NCI-H2227 (cell line): ENCODE measurements around the gene MPV17L2.
A peak's percentile ranks its signal among the peaks of the same experiment; 100 is the strongest.
"Not testable (repeated sequence)": the region's sequence is repeated elsewhere in the genome, so short reads cannot be mapped to it uniquely, and the experiment has no call there.

Source experiments
- DNase-seq: peaks from one replicate; lab custom pipeline; 2025; ENCODE audit not compliant: unreplicated experiment; lab: John Stamatoyannopoulos, UW

The MPV17L2 gene

GRCh38 chr19:18192673-18193387, at the start of gene MPV17L2:
Gene MPV17L2, plus strand, starts transcription at chr19:18193218. Its CDS starts 64 bp downstream, at chr19:18193282.
- DNase-seq = peak; percentile 99

GRCh38 chr19:18143902-18144301, 49.1 kb upstream of the MPV17L2 start:
- DNase-seq = no peak

- no peak for DNase-seq
These were observed 48.7 kb upstream of the MPV17L2 start for GRCh38 chr19:18144361-18144760.

DNA sequence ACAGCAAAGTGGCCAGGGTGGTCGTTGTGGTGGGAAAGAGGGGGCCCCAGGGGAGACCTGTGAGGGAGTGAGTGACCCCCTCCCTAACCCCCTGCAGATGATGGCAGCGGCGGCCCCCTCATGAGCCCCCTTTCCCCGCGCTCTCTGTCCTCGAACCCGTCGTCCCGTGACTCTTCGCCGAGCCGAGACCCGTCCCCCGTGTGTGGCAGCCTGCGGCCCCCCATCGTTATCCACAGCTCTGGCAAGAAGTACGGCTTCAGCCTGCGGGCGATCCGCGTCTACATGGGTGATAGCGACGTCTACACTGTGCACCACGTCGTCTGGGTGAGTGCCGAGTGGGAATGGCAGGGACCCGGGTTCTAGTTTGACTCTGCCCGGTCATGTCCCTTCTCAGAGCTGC, 48.1 kb upstream of the MPV17L2 start:
- DNase-seq = no peak

- DNase-seq = no peak
These were observed 47.5 kb upstream of the MPV17L2 start for GRCh38 chr19:18145391-18145999.

- DNase-seq = no peak
These were observed 45.6 kb upstream of the MPV17L2 start for GRCh38 chr19:18147396-18147795.

- no peak for DNase-seq
These were observed 43.4 kb upstream of the MPV17L2 start for GRCh38 chr19:18149596-18149975.

DNA sequence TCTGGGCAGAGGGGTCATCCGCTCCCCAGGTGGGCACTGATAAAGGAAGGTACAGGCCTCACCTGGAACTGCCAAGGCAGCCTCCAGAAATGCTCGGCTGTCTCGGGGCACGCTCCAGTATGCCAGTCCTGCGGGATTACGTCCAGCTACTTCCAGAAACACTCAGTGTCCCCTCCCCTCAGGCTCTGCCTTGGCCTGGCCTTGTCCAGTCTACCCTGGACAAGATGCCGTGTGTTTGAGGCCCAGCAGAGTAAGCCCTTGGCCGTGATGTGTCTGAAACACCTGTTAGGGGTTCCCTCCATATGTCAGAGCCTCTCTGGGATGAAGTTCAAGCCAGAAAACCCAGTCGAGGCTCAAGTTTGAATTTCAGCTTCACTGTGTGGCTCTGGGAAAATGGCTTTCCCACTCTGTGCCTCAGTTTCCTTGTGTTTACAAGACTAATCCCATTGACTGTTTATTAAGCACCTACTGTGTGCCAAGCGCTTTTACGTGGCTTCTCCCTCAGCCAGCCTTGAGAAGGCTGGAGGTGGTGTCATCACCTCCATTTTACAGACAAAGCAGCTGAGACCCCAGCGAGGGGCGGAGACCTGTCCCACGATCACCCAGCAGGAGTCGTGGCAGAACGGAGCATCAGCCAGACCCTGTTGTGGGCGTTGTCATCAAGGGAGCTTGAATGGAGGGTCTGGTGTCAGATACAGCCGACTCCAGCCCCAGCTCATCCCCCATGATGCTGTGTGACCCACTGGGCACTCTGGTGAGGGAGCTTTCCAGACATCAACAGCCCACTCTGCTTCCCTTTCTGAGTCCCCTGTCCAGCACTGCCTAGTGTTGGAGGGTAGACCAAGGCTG, 42.0 kb upstream of the MPV17L2 start:
- peak; percentile 28 for DNase-seq

GRCh38 chr19:18152442-18152816, 40.6 kb upstream of the MPV17L2 start:
- DNase-seq = peak; percentile 97

DNA sequence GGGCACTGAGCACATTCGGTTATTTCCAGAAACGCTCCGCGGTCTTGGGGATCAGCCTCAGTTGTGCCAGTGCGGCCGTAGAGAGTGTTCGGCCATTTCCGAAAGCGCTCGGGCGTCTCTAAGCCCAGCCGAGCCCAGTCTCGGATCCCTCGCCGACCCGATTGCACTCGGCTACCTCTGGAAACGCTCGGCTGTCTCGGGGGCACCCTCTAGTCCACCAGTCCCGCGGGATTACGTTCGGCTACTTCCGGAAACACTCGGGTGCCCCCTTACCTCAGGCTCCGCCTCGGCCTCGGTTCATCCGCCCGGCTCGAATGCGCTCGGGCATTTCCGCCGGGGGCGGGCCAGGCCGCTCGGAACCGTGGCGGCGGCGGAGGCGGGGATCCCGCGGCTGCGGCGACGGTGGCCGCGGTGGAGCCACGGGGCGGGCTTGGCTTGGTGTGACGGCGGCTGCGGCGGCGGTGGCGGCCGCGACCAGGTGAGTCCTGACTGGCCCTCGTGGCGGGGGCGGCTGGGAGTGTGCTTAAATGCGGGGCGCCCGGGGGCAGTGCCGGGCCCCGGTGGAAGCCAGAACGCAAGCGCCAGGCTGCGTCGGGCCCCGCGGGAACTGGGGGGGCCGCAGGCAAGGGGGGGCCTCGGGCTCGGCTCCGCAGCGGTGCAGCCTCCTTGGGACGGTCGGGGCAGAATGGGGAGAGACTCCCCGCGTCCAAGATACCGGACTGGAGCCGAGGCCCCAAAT, 40.0 kb upstream of the MPV17L2 start, which contains the start of gene PIK3R2:
Gene PIK3R2 (plus strand): TSS at position 347 of the 739 bp plus-strand sequence. CDS start 2,717 bp downstream, outside the sequence.
- peak; percentile 99 for DNase-seq

- DNase-seq = peak; percentile 42
These were observed 39.4 kb upstream of the MPV17L2 start for GRCh38 chr19:18153556-18154134.

DNA sequence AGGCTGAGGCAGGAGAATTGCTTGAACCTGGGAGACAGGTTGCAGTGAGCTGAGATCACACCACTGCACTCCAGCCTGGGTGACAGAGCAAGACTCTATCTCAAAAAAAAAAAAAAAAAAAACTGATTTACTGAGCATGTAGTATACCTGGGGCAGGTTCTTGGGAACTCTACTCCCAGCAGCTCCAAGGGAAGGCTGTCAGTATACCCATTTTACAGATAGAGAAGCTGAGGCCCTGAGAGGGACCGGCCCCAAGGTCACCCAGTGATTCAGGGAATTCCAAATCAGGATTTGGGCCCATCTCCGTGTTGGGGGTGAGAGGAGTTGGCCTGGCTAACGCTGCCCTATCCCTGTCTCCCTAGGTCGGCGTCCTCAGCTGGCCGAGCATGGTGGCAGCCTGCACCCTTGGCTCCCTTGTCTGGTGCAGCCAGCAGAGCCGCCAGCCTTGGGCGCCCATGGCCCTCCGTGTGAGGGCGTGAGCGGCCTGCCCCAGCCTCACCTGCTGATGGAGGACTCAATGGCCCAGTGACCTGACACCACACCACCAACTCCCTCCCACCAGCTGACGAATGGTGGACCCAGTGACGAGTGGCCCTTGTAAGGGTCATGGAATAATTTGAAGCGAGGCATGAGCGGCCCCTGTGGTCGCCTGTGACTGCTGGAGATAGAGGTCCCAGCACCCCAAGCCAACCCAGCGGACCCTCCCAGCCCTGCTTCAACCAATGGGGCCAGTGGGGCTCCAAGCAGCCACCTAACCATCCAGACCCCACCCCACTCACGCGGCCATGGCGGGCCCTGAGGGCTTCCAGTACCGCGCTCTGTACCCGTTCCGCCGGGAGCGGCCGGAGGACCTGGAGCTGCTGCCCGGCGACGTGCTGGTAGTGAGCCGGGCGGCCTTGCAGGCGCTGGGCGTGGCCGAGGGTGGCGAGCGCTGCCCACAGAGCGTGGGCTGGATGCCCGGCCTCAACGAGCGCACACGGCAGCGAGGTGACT, 37.6 kb upstream of the MPV17L2 start:
- DNase-seq = no peak

DNA sequence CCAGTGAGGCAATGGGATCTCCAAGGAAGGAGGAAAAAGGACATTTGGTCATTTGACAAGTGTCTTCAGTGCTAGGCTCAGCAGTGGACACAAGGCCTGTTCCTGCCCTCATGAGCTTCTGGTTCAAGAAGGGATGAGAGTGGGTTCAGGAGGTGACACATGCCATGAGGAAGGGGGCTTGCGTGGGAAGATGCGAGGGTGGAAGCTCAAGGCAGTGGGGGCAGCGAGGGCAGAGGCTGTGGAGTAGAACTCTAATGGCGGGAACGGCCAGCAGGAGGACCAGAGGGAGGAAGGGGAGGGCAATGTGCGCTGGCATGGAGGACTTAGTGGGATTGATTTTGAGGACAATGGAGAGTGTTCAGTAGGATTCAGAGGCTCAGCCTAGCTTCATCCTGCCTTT, 36.8 kb upstream of the MPV17L2 start:
- no peak for DNase-seq

- peak; percentile 58 for DNase-seq
These were observed 36.1 kb upstream of the MPV17L2 start for GRCh38 chr19:18156841-18157464.

DNA sequence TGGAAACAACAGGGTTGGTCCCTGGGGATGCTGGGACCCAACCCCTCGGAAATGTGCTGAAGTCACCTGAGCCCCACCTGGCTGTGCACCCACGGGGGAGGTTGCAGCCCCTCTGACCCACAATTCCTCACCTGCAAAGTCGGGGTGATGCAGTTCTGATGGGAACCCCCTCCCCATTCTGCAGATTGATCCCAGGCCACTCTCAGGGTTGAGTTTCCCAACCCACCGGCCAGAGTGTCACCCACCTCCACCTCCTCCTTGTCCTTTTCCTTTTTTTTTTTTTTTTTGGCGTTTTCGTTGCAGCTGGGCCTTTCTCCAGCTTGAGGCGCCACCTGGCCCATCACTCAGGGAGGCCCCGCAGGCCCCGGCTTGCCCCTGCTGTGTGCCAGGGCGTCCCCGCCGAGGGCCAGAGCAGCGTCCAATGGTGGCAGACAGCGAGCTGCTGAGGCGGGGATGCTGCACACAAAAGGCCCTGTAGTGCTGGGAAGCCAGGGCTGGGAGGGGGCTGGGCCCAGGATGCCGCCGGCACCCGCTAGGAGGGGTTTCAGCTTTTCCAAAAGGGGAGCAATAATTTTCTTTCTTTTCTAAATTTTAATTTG, 35.5 kb upstream of the MPV17L2 start:
- DNase-seq = peak; percentile 73

- DNase-seq = no peak
These were observed 34.6 kb upstream of the MPV17L2 start for GRCh38 chr19:18158467-18158866.

DNA sequence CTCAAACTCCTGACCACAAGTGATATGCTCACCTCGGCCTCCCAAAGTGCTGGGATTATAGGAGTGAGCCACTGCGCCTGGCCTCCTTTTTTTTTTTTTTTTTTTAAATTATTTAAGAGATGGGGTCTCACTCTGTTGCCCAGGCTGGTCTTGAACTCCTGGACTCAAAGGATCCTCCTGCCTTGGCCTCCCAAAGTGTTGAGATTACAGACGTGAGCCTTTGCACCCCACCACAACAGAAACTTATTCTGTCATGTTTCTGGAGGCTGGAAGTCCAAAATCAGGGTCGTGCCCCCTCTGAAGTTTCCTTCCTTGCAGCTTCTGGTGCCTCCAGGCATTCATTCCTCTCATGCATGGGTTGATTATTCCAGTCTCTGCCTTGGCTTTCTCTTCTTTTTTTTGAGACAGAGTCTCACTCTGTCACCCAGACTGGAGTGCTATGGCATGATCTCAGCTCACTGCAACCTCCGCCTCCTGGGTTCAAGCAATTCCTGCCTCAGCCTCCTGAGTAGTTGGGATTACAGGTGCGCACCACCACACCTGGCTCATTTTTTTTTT, 33.9 kb upstream of the MPV17L2 start:
- not testable (repeated sequence) for DNase-seq

DNA sequence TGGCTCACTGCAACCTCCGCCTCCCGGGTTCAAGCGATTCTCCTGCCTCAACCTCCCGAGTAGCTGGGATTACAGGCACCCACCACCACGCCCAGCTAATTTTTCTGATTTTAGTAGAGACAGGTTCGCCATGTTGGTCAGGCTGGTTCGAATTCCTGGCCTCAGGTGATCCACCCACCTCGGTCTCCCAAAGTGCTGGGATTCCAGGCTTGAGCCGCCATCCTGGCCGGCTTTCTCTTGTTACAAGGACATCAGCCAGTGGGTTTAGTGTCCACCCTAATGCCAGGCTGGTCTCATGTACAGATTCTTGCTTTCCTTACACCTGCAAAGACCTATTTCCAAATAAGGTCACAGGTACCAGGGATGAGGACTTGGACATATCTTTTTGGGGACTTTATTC, 33.2 kb upstream of the MPV17L2 start:
- DNase-seq = no peak
